ENCODE results near the gene HRG.

DNA sequence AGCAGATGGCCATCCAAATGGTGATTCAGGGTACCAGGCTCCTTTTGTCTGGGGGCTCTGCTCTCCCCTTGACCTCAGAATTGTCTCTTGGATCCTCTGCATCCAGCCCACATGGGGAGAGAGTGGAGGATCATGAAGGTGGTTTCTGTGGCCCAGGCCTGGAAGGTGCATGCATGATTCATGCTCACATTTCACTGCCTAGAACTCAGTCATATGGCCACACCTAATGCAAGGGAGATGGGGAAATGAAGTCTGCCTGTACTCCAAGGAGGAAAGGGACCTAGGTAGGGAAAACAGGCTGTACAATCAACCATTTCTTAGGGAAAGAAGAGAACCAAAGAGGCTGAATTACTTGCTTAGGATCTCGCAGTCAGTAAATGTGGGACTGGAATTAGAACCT lies 15.1 kb downstream of the HRG start:
- TF ChIP-seq, protein P1, sequence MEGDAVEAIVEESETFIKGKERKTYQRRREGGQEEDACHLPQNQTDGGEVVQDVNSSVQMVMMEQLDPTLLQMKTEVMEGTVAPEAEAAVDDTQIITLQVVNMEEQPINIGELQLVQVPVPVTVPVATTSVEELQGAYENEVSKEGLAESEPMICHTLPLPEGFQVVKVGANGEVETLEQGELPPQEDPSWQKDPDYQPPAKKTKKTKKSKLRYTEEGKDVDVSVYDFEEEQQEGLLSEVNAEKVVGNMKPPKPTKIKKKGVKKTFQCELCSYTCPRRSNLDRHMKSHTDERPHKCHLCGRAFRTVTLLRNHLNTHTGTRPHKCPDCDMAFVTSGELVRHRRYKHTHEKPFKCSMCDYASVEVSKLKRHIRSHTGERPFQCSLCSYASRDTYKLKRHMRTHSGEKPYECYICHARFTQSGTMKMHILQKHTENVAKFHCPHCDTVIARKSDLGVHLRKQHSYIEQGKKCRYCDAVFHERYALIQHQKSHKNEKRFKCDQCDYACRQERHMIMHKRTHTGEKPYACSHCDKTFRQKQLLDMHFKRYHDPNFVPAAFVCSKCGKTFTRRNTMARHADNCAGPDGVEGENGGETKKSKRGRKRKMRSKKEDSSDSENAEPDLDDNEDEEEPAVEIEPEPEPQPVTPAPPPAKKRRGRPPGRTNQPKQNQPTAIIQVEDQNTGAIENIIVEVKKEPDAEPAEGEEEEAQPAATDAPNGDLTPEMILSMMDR (IDR thresholded peaks at IDR 0.05; ENCODE audit: low read depth, low read length, poor library complexity, severe bottlenecking): no peak
- TF ChIP-seq EZH2phosphoT487 (IDR thresholded peaks at IDR 0.05; ENCODE audit: borderline replicate concordance, low read length): no peak

Data from DOHH2 (cell line).